SJCRH30 (cell line): ENCODE data around the gene PERP. TPM values are rescaled to one million over a fixed set of nuclear protein-coding genes. Genes with fewer than 3 reads are reported as not detected.
"Not testable (repeated sequence)": the region's sequence is repeated elsewhere in the genome, so short reads cannot be mapped to it uniquely, and the experiment has no call there.

Source experiments
- DNase-seq, 2 experiments: peaks; one replicate each; pipeline ENCODE4 v3.0.0-alpha.2; 2015 to 2020
- H3K27ac ChIP-seq: fragments of 250-450 bp; sonication (Bioruptor Pico); 2 replicates; pipeline ENCODE4 v1.5.1; 2020; ENCODE audit warnings: mild to moderate bottlenecking, moderate library complexity
- H3K27me3 ChIP-seq: fragments of 250-450 bp; sonication (Bioruptor Pico); 2 replicates; pipeline ENCODE4 v1.5.1; 2020; ENCODE audit warnings: mild to moderate bottlenecking, moderate library complexity
- H3K36me3 ChIP-seq: fragments of 250-450 bp; sonication (Bioruptor Pico); 2 replicates; pipeline ENCODE4 v1.5.1; 2020; ENCODE audit warnings: mild to moderate bottlenecking, moderate library complexity
- H3K4me1 ChIP-seq: fragments of 250-450 bp; sonication (Bioruptor Pico); 2 replicates; pipeline ENCODE4 v1.5.1; 2020; ENCODE audit warnings: mild to moderate bottlenecking, moderate library complexity
- H3K4me3 ChIP-seq: fragments of 250-450 bp; sonication (Bioruptor Pico); 2 replicates; pipeline ENCODE4 v1.5.1; 2020; ENCODE audit warnings: mild to moderate bottlenecking, moderate library complexity
- H3K9me3 ChIP-seq: fragments of 250-450 bp; sonication (Bioruptor Pico); replicated peaks from 2 replicates; pipeline ENCODE4 v1.5.1; 2020; ENCODE audit warnings: mild to moderate bottlenecking, moderate library complexity
- total RNA-seq: library from RNA; depleted of rRNA; stranded (reverse); fragments of >200 nt; shearing (Covaris generic); gene quantifications from 2 replicates; pipeline ENCODE4 v1.2.3, GENCODE V29; 2014

PERP gene
- total RNA-seq, 1 experiment from 2014 or later, result 5.4 TPM

GRCh38 chr6:138092686-138093085 is 14.5 kb downstream of the PERP start:
- Histone ChIP-seq H3K4me1 (no peaks in the 10 kb centered on the region), H3K27me3 (no peaks in the 10 kb centered on the region), H3K9me3 (no peaks in the 10 kb centered on the region), H3K4me3 (no peak overlapping the region), H3K27ac (no peak overlapping the region), H3K36me3 (no peaks in the 10 kb centered on the region)
- DNase-seq, result no peak

- H3K27ac ChIP-seq, result no peak overlapping the region
- H3K36me3 ChIP-seq, result no peaks in the 10 kb centered on the region
- no peaks in the 10 kb centered on the region for H3K9me3 ChIP-seq
- H3K4me3 ChIP-seq, result no peak overlapping the region
- H3K27me3 ChIP-seq, result no peaks in the 10 kb centered on the region
- DNase-seq, result no peak
- no peaks in the 10 kb centered on the region for H3K4me1 ChIP-seq
Measured at GRCh38 chr6:138089325-138089724, 17.9 kb downstream of the PERP start.

GRCh38 chr6:138088326-138088762 is 18.9 kb downstream of the PERP start:
- H3K27ac ChIP-seq, result no peak overlapping the region
- no peaks in the 10 kb centered on the region for H3K27me3 ChIP-seq
- no peaks in the 10 kb centered on the region for H3K4me1 ChIP-seq
- H3K9me3 ChIP-seq, result no peaks in the 10 kb centered on the region
- no peak for DNase-seq
- H3K36me3 ChIP-seq, result no peaks in the 10 kb centered on the region
- no peak overlapping the region for H3K4me3 ChIP-seq

GRCh38 chr6:138087593-138088325 is 19.5 kb downstream of the PERP start:
- DNase-seq, result no peak
- Histone ChIP-seq H3K27me3 (no peaks in the 10 kb centered on the region), H3K27ac (no peak overlapping the region), H3K36me3 (no peaks in the 10 kb centered on the region), H3K4me3 (no peak overlapping the region), H3K4me1 (no peaks in the 10 kb centered on the region), H3K9me3 (no peaks in the 10 kb centered on the region)

- DNase-seq, result no peak
- Histone ChIP-seq H3K27ac (no peak overlapping the region), H3K36me3 (no peaks in the 10 kb centered on the region), H3K4me1 (no peaks in the 10 kb centered on the region), H3K9me3 (no peaks in the 10 kb centered on the region), H3K27me3 (no peaks in the 10 kb centered on the region), H3K4me3 (no peak overlapping the region)
Measured at GRCh38 chr6:138086573-138087196, 20.5 kb downstream of the PERP start.

GRCh38 chr6:138085839-138086222 is 21.4 kb downstream of the PERP start:
- H3K9me3 ChIP-seq, result no peaks in the 10 kb centered on the region
- H3K27me3 ChIP-seq, result no peaks in the 10 kb centered on the region
- H3K36me3 ChIP-seq, result no peaks in the 10 kb centered on the region
- no peak overlapping the region for H3K27ac ChIP-seq
- no peak overlapping the region for H3K4me3 ChIP-seq
- no peaks in the 10 kb centered on the region for H3K4me1 ChIP-seq
- no peak for DNase-seq

GRCh38 chr6:138084904-138085838 is 22.0 kb downstream of the PERP start:
- DNase-seq, result no peak
- Histone ChIP-seq H3K4me1 (no peaks in the 10 kb centered on the region), H3K27me3 (no peaks in the 10 kb centered on the region), H3K27ac (no peak overlapping the region), H3K9me3 (no peaks in the 10 kb centered on the region), H3K36me3 (no peaks in the 10 kb centered on the region), H3K4me3 (no peak overlapping the region)

GRCh38 chr6:138082232-138082631 is 25.0 kb downstream of the PERP start:
- no peak for DNase-seq
- Histone ChIP-seq H3K27me3 (no peaks in the 10 kb centered on the region), H3K27ac (no peak overlapping the region), H3K9me3 (peaks cover 4% of the 10 kb centered on the region; the same call in 1 of the 2 replicates), H3K4me1 (no peaks in the 10 kb centered on the region), H3K4me3 (no peak overlapping the region), H3K36me3 (no peaks in the 10 kb centered on the region)

GRCh38 chr6:138079556-138079955 is 27.7 kb downstream of the PERP start:
- H3K4me3 ChIP-seq, result not testable (repeated sequence)

GRCh38 chr6:138078491-138078890 is 28.7 kb downstream of the PERP start:
- DNase-seq, result no peak
- Histone ChIP-seq H3K4me3 (no peak overlapping the region), H3K36me3 (no peaks in the 10 kb centered on the region), H3K9me3 (peaks cover 4% of the 10 kb centered on the region; the same call in 1 of the 2 replicates), H3K27me3 (no peaks in the 10 kb centered on the region), H3K27ac (no peak overlapping the region), H3K4me1 (no peaks in the 10 kb centered on the region)

More at GRCh38 chr6:138079556-138079955, 27.7 kb downstream of the PERP start:
- not testable (repeated sequence) for H3K4me1 ChIP-seq, H3K9me3 ChIP-seq, H3K27ac ChIP-seq, H3K36me3 ChIP-seq, DNase-seq, H3K27me3 ChIP-seq

- no peak overlapping the region for H3K4me3 ChIP-seq
- no peak for DNase-seq
- no peaks in the 10 kb centered on the region for H3K27me3 ChIP-seq
- H3K27ac ChIP-seq, result no peak overlapping the region
- 0 out of 2 replicates have a peak, but pooled peaks cover 4% of the 10 kb centered on the region for H3K9me3 ChIP-seq
- H3K36me3 ChIP-seq, result no peaks in the 10 kb centered on the region
- no peaks in the 10 kb centered on the region for H3K4me1 ChIP-seq
Measured at GRCh38 chr6:138073264-138073663, 34.0 kb downstream of the PERP start.

- Histone ChIP-seq H3K36me3 (no peaks in the 10 kb centered on the region), H3K9me3 (no peaks in the 10 kb centered on the region), H3K27ac (no peak overlapping the region), H3K4me3 (no peak overlapping the region), H3K4me1 (no peaks in the 10 kb centered on the region), H3K27me3 (no peaks in the 10 kb centered on the region)
- DNase-seq, result no peak
Measured at GRCh38 chr6:138063726-138064125, 43.5 kb downstream of the PERP start.

GRCh38 chr6:138054982-138055381 is 52.2 kb downstream of the PERP start:
- no peak overlapping the region for H3K27ac ChIP-seq

GRCh38 chr6:138052783-138053182 is 54.4 kb downstream of the PERP start:
- Histone ChIP-seq H3K4me3 (no peak overlapping the region), H3K27me3 (no peaks in the 10 kb centered on the region), H3K36me3 (no peaks in the 10 kb centered on the region), H3K4me1 (no peaks in the 10 kb centered on the region), H3K9me3 (peaks cover 6% of the 10 kb centered on the region; the same call in 1 of the 2 replicates), H3K27ac (no peak overlapping the region)
- DNase-seq, result no peak

More at GRCh38 chr6:138054982-138055381, 52.2 kb downstream of the PERP start:
- Histone ChIP-seq H3K4me3 (no peak overlapping the region), H3K4me1 (no peaks in the 10 kb centered on the region), H3K27me3 (no peaks in the 10 kb centered on the region), H3K36me3 (no peaks in the 10 kb centered on the region), H3K9me3 (peaks cover 6% of the 10 kb centered on the region; the same call in 1 of the 2 replicates)
- DNase-seq, result no peak

GRCh38 chr6:138044972-138045371 is 62.2 kb downstream of the PERP start:
- H3K36me3 ChIP-seq, result no peaks in the 10 kb centered on the region
- peaks cover 5% of the 10 kb centered on the region; the same call in 1 of the 2 replicates for H3K9me3 ChIP-seq
- DNase-seq, result no peak
- H3K4me1 ChIP-seq, result no peaks in the 10 kb centered on the region
- no peak overlapping the region for H3K4me3 ChIP-seq
- no peaks in the 10 kb centered on the region for H3K27me3 ChIP-seq
- H3K27ac ChIP-seq, result no peak overlapping the region
